ENCODE measurements around the gene RBFOX1. TPM values are rescaled to one million over a fixed set of nuclear protein-coding genes. Genes with fewer than 3 reads are reported as not detected.

Gene RBFOX1
- total RNA-seq, 3 donors from 2014 or later = 4.1 to 7.7 (median 5.1) TPM

DNA sequence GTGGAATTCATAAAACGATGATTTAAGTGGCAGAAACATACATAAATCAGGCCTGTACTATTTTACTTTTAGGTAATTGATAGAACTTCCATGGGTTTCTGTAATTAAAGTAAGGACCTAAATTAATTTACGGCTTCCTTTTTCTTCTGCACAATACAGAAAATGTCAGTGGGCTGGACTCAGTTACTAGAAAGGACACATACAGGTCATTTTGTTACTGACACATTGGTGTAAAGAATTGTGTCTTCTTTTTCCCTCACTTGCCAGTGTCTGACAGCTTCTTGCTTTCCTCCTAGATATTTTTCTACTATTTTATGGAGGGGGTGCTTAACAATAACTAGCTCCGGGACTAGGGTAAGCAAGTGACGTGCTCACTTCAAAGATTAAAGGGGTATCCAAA is 304.8 kb downstream of the RBFOX1 start:
- intact Hi-C loops (cut with DNase I, micrococcal nuclease) = no loop called here
- ATAC-seq = no peak
- DNase-seq = no peak
- Histone ChIP-seq H3K4me3 (no peak overlapping the region), H3K36me3 (ENCODE audit: low read depth) (no peaks in the 10 kb centered on the region), H3K9me3 (no peaks in the 10 kb centered on the region), H3K4me1 (ENCODE audit: low read depth) (no peaks in the 10 kb centered on the region)
- TF ChIP-seq, protein P1, sequence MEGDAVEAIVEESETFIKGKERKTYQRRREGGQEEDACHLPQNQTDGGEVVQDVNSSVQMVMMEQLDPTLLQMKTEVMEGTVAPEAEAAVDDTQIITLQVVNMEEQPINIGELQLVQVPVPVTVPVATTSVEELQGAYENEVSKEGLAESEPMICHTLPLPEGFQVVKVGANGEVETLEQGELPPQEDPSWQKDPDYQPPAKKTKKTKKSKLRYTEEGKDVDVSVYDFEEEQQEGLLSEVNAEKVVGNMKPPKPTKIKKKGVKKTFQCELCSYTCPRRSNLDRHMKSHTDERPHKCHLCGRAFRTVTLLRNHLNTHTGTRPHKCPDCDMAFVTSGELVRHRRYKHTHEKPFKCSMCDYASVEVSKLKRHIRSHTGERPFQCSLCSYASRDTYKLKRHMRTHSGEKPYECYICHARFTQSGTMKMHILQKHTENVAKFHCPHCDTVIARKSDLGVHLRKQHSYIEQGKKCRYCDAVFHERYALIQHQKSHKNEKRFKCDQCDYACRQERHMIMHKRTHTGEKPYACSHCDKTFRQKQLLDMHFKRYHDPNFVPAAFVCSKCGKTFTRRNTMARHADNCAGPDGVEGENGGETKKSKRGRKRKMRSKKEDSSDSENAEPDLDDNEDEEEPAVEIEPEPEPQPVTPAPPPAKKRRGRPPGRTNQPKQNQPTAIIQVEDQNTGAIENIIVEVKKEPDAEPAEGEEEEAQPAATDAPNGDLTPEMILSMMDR (IDR thresholded peaks at IDR 0.05) = no peak

DNA sequence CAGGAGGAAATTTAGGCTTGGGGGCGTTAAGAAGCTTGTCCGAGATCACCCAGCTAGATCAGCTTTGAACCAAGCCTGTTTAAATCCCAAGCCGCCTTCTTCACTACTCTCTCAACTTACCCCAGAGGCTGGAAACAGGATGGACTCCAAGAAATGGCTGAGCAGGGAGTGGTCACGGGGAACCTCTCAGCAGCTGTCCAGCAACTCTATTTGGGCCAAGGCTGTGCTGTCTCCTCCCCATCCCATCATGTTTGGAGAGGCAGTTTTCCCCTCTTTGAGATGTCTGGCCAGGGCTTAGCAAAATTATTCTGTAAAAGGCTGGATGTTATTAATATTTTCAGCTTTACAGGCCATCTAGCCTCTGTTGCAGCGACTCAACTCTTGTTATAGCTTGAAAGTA is 305.7 kb downstream of the RBFOX1 start:
- H3K4me3 ChIP-seq = no peak overlapping the region
- H3K36me3 ChIP-seq (ENCODE audit: low read depth) = no peaks in the 10 kb centered on the region
- no peaks in the 10 kb centered on the region for H3K9me3 ChIP-seq
- TF ChIP-seq, protein P1 (IDR thresholded peaks at IDR 0.05) = no peak
- DNase-seq = no peak
- H3K4me1 ChIP-seq (ENCODE audit: low read depth) = no peaks in the 10 kb centered on the region
- intact Hi-C loops (cut with DNase I, micrococcal nuclease) = no loop called here
- no peak for ATAC-seq

DNA sequence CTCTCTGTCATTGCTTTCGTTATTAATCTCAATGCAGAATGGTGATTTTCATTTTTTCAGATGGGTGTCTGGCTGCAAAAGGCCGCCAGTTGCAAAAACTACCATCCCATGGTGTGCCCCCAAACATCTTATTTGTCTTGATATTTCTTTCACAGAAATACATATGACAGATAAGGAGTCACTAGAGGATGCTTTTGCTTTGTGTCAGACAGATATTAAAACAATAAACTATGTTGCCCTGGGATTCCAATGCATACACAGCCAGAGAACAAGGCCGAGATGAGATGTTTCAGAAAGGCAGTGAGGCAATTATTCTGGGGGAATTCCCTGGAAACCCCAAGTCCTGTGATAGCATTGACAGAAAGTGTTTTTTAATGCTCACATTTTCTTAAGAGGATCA is 307.7 kb downstream of the RBFOX1 start:
- intact Hi-C loops (cut with DNase I, micrococcal nuclease) = no loop called here
- TF ChIP-seq, protein P1 (IDR thresholded peaks at IDR 0.05) = no peak
- no peaks in the 10 kb centered on the region for H3K9me3 ChIP-seq

DNA sequence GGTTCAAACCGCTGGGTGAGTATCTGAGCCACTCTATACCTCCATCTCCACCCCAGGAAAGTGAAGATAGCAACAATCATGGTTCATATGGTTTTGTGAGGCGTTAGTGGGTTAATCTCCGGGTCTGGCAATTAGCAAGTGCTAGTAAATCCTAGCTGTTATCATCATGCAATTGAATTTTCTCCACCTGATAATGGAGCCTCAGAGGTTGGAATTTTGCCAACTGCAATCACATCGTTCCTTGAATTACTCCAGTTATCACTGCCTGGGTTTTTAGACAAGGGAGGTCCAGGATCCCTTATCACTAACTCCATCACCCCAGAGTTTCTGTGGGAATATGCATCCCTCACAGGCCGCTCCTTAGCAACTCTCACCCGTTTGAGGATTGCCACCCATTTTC is 311.5 kb downstream of the RBFOX1 start:
- H3K9me3 ChIP-seq = no peaks in the 10 kb centered on the region

More for the DNA sequence above, 307.7 kb downstream of the RBFOX1 start:
- no peak overlapping the region for H3K4me3 ChIP-seq
- ATAC-seq (no peak), DNase-seq (no peak)
- no peaks in the 10 kb centered on the region for H3K4me1 ChIP-seq (ENCODE audit: low read depth)
- no peaks in the 10 kb centered on the region for H3K36me3 ChIP-seq (ENCODE audit: low read depth)

DNA sequence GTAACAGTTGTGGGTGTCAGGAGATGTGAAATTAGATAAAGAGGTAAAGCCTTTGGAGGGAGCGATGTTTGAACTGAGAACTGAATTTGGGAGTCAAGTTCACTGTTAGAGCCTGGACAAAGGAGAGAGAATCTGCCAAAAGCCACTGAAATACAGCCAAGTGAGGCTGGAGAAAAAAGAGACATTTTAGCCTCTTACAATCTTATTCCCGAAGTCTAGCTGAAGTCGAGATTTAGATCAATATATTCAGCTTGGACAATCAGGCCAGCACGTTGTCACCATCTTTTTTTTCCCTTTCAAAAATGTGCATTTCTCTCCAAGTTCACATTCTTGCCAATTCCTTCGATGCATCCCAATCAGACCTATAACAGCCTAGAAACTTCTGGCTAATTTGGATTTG is 312.2 kb downstream of the RBFOX1 start:
- H3K36me3 ChIP-seq (ENCODE audit: low read depth) = no peaks in the 10 kb centered on the region
- intact Hi-C loops (cut with DNase I, micrococcal nuclease) = no loop called here
- no peaks in the 10 kb centered on the region for H3K9me3 ChIP-seq
- DNase-seq (no peak), ATAC-seq (no peak)
- TF ChIP-seq, protein P1 (IDR thresholded peaks at IDR 0.05) = no peak
- no peak overlapping the region for H3K4me3 ChIP-seq
- H3K4me1 ChIP-seq (ENCODE audit: low read depth) = no peaks in the 10 kb centered on the region

More for the DNA sequence above, 311.5 kb downstream of the RBFOX1 start:
- H3K4me3 ChIP-seq = no peak overlapping the region
- H3K4me1 ChIP-seq (ENCODE audit: low read depth) = no peaks in the 10 kb centered on the region
- intact Hi-C loops (cut with DNase I, micrococcal nuclease) = no loop called here
- TF ChIP-seq, protein P1 (IDR thresholded peaks at IDR 0.05) = no peak
- H3K36me3 ChIP-seq (ENCODE audit: low read depth) = no peaks in the 10 kb centered on the region
- ATAC-seq (no peak), DNase-seq (no peak)
